RKO (cell line): ENCODE results near the gene COQ7.

Experiments used
- DNase-seq: peaks from one replicate; pipeline ENCODE4 v3.0.0-alpha.2; 2016; ENCODE audit warnings: low spot score

COQ7 gene

DNA sequence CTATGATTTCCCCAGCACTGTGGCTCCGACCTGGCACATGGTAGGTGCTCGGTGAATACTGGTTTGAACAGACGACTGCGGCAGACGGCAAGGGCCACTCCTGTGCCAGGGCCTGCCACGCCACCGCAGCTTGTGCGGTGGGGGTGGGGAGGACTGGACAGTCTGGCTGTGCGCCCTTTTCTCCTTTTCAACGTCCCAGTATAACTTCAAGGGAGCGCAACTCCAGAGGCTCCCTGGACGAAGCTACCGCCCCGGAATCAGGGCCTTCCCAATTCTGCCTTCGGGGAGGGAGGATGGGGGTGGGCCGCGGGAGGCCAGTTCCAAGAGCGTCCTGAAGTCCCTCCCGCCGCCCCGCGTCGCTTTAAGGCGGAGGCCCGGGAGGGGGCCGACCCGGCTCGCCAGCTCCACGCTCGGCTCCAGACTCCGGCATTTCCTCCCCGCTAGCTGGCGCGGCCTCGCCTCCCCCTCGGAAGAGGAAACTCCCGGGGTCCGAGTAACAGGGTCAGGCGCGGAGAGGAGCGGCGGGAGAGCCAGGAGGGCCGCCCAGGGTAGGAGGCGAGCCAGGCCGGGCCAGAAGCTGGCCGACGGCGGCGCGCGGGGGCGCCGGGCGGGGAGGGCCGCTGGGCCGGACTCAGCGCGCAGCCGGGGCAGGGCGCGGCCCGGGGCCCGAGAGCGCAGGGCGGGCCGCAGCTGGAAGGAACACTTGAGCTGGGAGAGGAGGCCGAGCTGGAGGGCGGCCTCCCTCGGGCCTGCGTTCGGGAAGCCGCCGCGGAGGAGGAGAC is 46.4 kb downstream of the COQ7 start, which contains the start of gene ITPRIPL2:
Gene ITPRIPL2 (plus strand): TSS at position 388 of the 782 bp plus-strand sequence. CDS start 498 bp downstream, outside the sequence.
- peak; percentile 86 for DNase-seq

DNA sequence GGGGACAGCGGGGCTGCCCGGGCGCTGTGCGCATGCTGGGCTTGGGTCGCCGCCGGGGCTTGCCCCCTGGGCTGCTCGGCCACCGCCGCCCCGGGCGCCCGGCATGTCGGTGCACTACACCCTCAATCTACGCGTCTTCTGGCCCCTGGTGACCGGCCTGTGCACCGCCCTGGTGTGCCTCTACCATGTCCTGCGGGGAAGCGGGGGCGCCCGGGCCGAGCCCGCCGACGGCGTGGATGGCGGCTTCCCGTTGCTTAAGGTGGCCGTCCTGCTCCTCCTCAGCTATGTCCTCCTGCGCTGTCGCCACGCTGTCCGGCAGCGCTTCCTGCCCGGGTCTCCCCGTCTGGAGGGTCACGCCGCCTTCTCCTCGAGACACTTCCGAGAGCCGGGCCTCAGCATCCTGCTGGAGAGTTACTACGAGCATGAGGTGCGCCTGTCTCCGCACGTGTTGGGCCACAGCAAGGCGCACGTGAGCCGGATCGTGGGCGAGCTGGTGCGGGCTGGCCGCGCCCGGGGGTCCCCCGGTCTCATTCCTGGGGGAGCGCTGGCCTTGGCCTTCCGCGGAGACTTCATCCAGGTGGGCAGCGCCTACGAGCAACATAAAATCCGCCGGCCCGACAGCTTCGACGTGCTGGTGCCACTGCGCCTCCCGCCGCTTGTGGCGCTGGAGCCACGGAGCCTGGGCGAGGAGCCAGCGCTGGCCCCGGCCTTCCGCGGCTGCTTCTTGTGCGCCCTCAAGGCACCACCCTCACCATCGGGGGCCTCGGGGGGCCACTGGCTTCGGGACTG is 47.1 kb downstream of the COQ7 start:
- peak; percentile 75 for DNase-seq

DNA sequence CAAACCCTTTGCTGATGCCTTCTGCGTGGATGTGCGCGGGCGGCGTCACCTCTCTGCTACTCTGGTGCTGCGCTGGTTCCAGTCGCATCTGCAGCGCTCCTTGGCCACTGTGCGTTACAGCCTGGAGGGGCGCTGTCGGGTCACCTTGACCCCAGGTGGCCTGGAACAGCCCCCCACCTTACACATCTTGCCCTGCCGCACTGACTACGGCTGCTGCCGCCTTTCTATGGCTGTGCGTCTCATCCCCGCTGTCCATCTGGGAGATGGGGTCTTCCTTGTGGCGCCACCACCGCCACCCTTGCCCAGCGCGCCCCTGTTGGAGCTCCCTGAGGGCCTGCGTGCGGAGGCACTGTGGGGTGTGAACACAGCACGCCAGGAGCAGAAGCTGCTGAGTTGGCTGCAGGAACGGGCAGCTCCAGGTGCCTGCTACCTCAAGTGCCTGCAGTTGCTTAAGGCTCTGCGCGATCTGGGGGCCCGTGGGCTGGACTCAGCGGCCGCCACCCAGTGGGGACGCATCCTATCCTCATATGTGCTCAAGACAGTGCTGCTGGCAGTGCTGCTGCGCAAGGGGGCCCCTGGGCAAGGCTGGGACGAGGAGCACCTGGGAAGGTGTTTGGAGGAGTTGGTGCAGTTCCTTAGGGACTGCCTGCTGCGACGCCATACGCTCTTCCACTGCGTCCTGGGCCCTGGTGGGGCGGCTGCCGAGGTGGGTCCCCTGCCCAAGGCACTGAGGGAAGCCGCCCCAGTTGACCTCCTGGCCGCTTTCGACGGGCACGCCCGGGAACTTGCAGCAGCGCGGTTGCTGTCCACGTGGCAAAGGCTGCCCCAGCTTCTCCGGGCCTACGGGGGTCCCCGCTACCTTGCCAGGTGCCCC is 48.0 kb downstream of the COQ7 start:
- DNase-seq, result no peak

DNA sequence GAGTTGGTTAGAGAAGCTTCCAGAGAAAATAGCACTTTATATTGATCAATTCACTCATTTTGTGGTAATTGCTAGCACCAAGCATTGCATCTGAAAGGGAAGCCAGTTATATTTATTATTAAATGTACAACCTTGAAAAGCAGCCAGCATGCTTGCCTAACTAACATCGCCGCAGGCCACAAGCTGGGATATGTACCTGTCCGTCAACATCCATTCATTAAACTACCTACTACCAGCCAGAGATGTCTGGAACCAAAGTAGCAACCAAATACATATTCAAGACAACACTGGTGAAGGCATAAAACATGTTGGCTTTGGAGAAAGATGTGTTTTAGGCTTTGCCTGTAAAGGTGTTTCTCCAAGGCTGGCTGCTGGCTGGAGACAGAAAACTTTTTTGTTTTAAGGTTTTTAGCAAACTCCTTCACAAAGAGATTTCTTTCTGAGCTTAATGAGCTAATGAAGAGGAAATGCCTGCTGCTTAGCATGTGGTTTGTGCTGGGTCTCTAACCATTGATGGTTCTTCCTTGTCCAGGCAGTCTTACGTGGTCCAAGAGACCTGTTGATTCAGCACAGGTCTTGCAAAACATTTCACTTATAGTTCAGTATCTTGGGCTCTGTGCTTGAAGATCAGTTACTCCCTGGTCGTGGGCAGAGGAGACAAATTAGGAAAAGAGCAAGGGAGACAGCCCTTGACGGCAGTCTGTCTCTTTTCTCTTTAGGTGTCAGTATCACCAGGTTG is 49.5 kb downstream of the COQ7 start:
- DNase-seq, result no peak

DNA sequence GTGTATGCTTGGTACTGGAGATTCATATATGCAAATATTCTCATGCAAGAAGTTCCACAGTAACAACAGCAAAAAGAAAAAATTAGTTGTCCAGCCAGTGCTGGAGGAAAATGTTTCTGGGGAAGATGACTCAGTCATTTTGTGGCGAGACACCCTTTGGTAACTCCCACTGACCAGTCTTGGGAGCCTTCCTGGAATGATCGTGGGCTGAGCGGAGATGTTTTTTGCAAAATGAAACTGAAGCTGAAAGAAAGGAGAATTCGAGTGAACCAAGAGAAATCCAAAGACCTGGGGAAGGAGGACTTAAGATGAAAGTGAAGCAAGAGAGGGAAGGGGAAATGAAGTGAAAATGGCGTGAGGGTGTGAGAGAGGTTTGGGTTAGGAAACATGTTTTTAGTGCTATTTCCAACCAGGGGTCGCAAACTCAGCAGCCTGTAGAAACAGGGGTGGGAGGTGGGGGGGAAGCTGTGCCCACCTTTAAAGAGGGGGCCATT is 51.6 kb downstream of the COQ7 start:
- peak; percentile 46 for DNase-seq

DNA sequence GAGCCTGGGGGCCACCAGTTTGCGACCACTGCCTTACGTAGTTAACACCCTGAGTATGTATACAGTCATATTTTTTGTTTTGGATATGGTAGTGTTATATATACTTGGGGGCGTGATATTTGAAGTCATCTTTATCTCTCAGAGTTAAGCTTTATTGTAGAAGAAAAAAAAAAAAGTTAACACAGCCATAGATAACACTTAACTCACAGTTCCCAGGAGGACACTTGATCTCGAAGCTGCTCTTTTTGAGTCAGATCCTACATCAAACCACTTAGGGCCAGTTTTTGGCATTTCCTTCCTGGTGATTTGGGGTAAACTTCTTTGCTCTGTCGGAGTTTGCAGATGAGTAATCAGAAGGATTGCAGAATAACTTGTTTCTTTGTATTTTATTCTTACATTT is 52.1 kb downstream of the COQ7 start:
- DNase-seq, result no peak

DNA sequence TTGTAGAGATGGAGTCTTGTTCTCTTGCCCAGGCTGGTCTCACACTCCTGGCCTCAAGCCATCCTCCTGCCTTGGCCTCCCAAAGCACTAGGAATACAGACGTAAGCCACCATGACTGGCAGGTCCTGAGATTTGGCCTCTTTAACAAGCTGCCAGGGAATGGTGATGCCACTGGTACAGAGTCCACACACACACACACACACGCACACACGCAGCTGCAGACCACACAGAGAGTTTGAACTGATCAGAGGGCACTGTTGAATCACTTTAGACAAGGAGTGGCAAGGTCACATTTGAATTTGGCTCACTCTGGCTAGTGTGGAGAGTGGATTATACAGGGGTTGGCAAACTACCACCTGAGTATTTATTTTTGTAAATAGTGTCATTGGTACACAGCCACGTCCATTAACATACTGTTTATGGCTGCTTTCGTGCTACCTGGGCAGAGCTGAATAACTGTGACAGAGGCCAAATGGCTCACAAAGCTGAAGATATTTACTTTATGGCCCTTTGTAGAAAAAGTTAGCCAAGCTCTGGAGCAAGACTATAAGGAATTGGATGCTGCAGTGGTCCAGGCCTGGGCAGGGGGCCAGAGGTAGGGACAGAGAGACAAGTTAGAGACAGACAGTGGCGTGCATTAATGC is 56.2 kb downstream of the COQ7 start:
- DNase-seq, result no peak

DNA sequence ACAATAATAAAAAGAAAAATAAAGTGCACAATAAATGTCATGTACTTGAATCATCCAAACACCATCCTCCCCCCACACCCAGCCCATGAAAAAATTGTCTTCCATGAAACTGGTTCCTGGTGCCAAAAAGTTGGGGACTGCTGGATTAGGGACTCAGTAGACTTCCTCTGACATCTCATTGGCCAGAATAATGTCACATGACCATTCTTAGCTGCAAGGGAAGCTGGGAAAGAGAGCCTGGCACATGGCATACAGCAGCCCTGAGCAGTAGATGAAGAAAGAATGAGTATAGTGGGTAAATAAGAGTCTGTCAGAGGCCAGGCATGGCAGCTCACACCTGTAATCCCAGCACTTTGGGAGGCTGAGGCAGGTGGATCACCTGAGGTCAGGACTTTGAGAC is 58.9 kb downstream of the COQ7 start:
- no peak for DNase-seq

DNA sequence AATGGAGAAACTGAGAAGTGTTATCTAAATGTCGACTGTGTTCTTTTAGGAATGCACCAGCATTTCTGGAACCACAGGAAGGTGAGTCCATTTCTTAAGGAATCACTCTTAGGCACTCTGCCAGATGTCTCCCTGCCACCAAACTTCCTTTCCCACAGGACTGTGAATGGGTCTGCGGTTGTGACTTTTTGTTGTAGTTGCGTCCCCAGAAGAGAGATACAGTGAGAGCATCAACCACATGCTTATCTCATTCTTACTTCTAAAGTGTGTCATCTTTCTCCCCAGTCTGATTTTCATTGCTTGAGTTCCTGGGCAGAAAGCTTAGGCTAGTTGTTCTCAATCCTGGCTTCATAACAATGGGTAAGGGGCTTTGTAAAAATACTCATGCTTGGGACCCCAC is 59.8 kb downstream of the COQ7 start:
- DNase-seq, result no peak

DNA sequence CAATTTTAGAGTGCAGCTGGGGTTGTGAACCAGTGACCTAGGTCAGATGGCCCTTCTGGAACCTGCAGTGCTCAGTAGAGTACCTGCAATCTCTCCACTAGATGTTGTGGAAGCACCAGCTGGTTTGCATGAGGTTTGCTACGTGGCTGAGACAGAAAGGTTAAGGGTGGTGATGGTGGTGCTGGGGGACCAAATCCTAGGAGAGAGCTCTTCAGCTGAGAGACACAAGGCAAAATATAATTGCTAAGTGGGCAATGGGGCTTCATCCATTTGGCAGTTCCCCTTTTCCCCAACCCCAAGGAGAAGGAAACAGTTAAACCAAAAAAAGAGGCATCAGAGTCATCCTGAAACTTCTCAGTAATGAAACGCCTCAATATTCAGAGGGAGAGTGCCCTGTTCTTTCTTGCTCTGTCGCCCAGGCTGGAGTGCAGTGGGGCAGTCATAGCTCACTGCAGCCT is 60.3 kb downstream of the COQ7 start:
- DNase-seq, result no peak

DNA sequence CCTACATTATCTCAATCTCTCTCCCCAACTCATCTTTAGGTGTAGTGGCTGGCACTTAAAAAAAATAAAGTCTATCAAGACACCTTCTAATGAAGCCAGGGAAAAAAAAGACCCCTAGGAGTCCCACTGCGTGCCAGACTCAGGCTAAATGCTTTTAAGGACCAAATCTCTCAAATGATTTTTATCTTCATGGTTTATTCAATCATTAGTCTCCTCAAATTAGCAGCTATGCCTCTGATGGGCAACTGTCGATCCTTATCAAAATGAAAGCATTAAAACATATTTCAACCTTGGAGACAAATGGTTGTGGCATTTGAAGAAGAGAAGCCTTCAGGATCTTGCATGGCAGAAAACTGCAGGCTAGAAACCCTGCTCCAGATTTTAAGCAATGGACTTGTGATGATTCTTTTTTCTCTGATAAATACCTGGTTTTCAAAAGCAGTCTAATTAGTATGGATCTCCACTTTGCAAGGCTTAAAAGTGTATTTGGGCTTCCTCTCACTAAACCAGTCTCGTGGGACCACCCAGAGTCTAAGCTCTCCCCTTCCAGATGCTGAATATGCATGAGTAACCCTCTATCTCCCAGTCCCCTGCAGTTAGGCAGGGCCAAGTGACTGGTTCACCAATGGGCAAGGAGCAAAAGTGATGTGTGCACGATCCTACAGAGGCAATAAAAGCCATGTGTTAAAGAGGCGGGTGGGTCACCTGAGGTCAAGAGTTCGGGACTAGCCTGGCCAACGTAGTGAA is 61.2 kb downstream of the COQ7 start:
- DNase-seq, result no peak
